GOT3 (cell line): Measurements from ENCODE around the gene KLK7.
"Not testable (repeated sequence)": the region's sequence is repeated elsewhere in the genome, so short reads cannot be mapped to it uniquely, and the experiment has no call there.

Source experiments
- DNase-seq: peaks from one replicate; lab custom pipeline; 2025; ENCODE audit warnings: mixed read lengths; lab: John Stamatoyannopoulos, UW

The KLK7 gene

GRCh38 chr19:50975766-50976165, 8.0 kb downstream of the KLK7 start:
- DNase-seq, result no peak

GRCh38 chr19:50974702-50975556, 8.8 kb downstream of the KLK7 start:
- no peak for DNase-seq

DNA sequence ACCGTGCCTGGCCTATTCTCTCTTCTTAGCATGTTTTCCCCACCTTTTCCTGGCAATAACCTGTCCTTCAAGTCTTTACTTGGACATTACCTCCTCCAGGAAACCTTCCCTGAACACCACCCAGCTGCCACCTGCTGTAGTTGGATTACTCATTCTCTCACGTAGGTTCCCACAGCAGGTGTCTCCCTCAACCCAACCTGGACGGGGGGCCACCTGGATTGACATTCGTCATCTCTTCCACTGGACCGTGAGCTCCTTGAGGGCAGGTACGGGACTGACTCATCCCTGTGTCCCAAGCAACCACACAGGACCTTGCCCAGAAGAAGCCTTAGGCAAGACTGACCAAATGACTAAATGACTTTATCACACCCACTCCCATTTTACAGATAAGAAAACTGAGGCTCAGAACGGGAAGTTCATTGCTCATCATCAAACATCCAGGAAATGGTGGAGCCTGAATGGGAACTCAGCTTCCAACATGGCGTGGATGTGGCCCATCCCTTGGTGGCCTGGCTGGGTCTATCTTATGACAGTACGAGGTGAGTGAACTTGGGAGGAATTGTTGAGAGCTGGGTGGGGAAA, 10.8 kb downstream of the KLK7 start:
- DNase-seq, result no peak

DNA sequence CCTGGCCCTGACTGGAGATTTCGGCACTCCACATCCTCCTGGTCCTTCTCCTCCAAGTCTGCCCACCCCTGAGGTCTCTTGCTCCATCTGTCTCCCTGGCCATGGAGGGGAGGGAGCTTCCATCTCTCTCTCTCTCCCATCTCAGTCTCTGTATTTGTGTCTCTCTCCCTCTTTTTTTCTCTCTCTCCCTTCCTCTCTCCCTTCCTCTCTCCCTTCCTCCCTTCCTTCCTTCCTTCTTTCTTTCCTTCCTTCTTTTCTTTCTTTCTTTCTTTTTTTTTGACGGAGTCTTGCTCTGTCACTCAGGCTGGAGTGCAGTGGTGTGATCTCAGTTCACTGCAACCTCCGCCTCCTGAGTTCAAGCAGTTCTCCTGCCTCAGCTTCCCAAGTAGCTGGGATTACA, 13.9 kb downstream of the KLK7 start:
- not testable (repeated sequence) for DNase-seq

DNA sequence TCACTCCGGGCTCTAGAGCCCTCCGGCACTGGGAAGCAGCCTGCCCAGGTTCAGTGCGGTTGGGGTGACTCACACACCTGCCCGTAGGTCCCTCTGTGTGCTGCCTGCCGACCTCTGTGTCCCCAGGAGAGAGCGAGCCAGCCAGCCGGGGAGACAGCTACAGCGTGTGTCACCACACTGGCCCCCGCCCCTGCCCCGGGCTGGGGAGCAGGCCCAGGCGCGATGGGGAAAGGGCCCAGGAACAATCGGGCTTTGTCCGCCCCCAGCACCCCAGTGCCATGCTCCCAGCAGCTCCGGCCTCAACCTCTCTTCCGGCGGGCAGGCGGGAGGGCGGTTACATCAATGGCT, 14.3 kb downstream of the KLK7 start, which contains the start of gene KLK6:
TSS of gene KLK6 (minus strand) at position 179 of the 348 bp plus-strand sequence. CDS start 1,487 bp downstream, outside the sequence.
- DNase-seq, result no peak

DNA sequence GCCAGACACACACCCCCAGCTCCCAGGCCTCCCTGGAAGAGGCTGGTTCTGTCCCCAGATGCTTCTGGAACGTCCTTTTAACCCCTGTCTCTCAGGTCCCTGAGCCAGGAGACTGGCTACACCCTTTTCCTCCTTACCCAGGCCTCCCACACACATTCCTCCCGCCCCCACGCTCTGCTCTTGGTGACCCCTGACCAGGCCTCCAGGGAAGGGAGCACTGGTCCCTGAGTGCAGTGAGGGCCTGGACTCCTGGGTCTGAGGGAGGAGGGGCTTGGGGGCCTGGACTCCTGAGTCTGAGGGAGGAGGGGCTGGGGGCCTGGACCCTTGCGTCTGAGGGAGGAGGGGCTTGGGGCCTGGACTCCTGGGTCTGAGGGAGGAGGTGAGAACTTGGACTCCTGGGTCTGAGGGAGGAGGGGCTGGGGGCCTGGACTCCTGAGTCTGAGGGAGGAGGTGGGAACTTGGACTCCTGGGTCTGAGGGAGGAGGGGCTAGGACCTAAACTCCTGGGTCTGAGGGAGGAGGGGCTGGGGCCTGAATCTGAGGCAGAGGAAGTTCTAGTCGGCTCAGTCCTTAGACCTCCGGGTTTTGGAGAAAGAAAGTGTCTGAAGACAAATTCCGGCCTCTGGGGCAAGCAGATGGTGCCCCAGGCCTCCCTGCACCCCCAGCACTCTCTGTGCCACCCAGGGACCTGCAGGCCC, 14.9 kb downstream of the KLK7 start:
- no peak for DNase-seq

GRCh38 chr19:50967929-50968715, 15.6 kb downstream of the KLK7 start:
- DNase-seq, result no peak

- DNase-seq, result no peak
These were observed 19.5 kb downstream of the KLK7 start for GRCh38 chr19:50964266-50964665.

- DNase-seq, result no peak
These were observed 20.3 kb downstream of the KLK7 start for GRCh38 chr19:50963381-50963780.

DNA sequence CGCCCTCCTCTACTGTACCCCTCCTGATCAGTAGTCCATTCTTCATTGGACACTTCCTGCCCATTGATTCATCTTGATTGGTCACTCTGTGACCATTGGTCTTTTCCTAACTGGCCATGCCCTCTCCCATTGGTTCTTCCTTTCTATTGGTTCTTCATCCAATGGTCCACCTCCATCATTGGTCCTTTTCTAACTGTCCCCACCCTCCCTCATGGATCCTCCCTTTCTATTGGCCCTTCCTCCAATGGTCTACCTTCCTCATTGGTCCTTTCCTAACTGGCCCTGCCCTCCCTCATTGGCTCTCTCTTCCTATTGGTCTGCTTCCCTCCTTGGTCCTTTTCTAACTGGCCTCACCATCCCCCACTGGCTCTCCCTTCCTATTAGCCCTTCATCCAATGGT, 21.5 kb downstream of the KLK7 start:
- no peak for DNase-seq

DNA sequence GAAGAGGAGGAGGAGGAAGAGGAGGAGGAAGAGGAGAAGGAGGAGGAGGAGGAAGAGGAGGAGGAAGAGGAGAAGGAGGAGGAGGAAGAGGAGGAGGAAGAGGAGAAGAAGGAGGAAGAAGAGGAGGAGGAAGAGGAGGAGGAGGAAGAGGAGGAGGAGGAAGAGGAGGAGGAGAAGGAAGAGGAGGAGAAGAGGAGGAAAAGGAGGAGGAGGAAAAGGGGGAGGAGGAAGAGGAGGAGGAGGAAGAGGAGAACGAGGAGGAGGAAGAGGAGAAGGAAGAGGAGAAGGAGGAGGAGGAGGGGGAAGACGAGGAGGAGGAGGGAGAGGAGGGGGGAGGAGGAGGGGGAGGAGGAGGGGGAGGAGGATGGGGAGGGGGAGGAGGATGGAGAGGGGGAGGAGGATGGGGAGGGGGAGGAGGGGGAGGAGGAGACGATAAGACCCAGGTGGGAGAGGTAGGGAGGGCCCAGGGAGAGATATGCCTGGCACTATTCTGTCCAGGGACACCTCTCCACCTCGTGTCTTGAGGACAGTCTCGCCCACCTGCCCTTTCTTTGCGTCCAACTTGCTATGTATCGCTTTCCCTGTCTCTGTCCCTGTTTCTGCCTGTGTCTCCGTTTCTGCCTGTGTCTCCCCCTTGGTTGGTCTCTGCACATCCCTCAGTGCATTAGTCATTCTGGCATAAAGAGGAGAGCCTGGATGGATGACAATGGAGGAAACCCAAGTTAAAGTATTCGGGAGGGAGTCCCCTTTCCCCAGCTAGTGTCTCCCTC, 23.8 kb downstream of the KLK7 start:
- DNase-seq, result no peak

- DNase-seq, result no peak
These were observed 26.1 kb downstream of the KLK7 start for GRCh38 chr19:50957587-50957986.

DNA sequence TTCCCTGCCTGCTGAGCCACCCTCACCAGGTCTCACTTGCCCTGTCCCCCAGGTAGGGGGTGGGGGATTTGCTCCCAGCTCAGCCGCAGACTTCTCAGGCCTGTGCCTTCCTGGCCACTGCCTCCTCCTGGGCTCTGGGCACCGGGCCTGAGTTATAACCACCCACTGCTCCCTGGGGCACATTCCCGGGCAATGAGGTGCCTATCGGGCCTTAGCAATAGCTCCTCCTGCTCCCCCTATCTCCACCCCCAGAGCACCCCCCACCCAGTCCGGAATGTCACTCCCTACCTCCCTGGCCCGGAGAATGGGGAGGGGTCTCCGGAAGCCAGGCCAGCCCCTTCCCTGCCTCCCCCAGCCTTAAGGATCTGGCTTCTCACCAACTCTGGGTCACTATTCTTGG, 30.8 kb downstream of the KLK7 start, which contains the start of gene KLK5:
TSS of gene KLK5 (minus strand) at position 129 of the 400 bp plus-strand sequence. CDS start 381 bp downstream, outside the sequence.
- no peak for DNase-seq

- no peak for DNase-seq
These were observed 33.9 kb downstream of the KLK7 start for GRCh38 chr19:50949861-50950260.

GRCh38 chr19:50947123-50947522, 36.6 kb downstream of the KLK7 start:
- no peak for DNase-seq

- no peak for DNase-seq
These were observed 38.9 kb downstream of the KLK7 start for GRCh38 chr19:50944795-50945194.

- no peak for DNase-seq
These were observed 40.5 kb downstream of the KLK7 start for GRCh38 chr19:50943074-50943828.

GRCh38 chr19:50939596-50939995, 44.1 kb downstream of the KLK7 start:
- DNase-seq, result no peak

DNA sequence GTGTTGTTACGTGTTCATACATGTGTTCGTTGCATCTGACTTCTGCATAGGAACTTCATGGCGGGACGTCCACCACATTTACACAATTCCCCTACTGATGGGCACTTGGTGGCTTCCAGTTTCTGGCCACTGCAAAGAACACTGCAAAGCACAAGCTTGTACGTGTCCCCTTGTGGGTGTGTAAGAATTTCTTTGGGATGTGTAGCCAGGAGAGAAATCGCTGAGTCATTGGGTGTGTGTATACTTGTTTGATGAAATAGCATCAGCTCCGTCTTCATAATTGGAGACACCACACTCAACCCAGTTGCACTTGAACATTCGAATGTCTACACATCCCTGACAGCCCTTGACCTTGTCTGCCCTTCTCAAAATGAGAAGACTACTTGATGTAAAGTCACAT, 50.1 kb downstream of the KLK7 start:
- DNase-seq, result no peak

DNA sequence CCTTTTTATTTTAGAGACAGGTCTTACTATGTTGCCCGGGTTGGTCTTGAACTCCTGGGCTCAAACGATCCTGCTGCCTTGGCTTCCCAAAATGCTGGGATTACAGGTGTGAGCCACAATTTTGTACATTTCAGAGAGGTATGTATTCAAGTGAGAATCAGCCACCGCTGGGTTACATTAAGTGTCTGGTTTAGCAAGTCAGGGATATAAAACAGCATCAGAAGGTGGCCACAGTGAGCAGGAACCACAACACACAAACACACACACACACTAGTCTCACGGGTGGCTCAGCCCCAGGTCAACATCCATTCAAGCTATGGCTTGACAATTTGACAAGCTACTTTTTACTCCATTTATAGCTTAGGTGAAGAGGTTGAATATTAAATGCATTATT, 51.0 kb downstream of the KLK7 start:
- DNase-seq, result no peak
